Ishikawa (cell line): ENCODE measurements around the gene RGS6.

ENCODE experiments used
- CEBPB ChIP-seq: IDR thresholded peaks from 2 replicates; pipeline ENCODE4 v1.6.1; 2012
- CREB1 ChIP-seq: IDR thresholded peaks from 2 replicates; pipeline ENCODE4 v1.6.1; 2012; ENCODE audit warnings: low read depth
- EGR1 ChIP-seq: IDR thresholded peaks from 2 replicates; pipeline ENCODE4 v1.6.1; 2012
- EP300 ChIP-seq: IDR thresholded peaks from 2 replicates; pipeline ENCODE4 v1.6.1; 2012; ENCODE audit warnings: borderline replicate concordance
- FOXM1 ChIP-seq: IDR thresholded peaks from 2 replicates; pipeline ENCODE4 v1.6.1; 2012; ENCODE audit warnings: low read depth, borderline replicate concordance
- NFIC ChIP-seq: IDR thresholded peaks from 2 replicates; pipeline ENCODE4 v1.6.1; 2012
- RAD21 ChIP-seq: IDR thresholded peaks from 2 replicates; pipeline ENCODE4 v1.6.1; 2012; ENCODE audit warnings: low read depth
- REST ChIP-seq: IDR thresholded peaks from 2 replicates; pipeline ENCODE4 v1.6.1; 2012; ENCODE audit warnings: low read depth, mild to moderate bottlenecking
- TAF1 ChIP-seq: IDR thresholded peaks from 2 replicates; pipeline ENCODE4 v1.6.1; 2012; ENCODE audit warnings: low read depth, mild to moderate bottlenecking
- TCF12 ChIP-seq: IDR thresholded peaks from 2 replicates; pipeline ENCODE4 v1.6.1; 2012; ENCODE audit warnings: low read depth
- TEAD4 ChIP-seq: IDR thresholded peaks from 2 replicates; pipeline ENCODE4 v1.6.1; 2012
- YY1 ChIP-seq: IDR thresholded peaks from 2 replicates; pipeline ENCODE4 v1.6.1; 2012; ENCODE audit warnings: low read depth
- ZBTB7A ChIP-seq: IDR thresholded peaks from 2 replicates; pipeline ENCODE4 v1.6.1; 2012; ENCODE audit warnings: low read depth
- TF ChIP-seq, protein P1 (sequence below): IDR thresholded peaks from 2 replicates; pipeline ENCODE4 v1.6.1; 2012
- TF ChIP-seq, protein P2 (sequence below): IDR thresholded peaks from 2 replicates; pipeline ENCODE4 v1.6.1; 2012

Gene RGS6

GRCh38 chr14:72519543-72519942 lies 587.3 kb downstream of the RGS6 start:
- TF ChIP-seq, protein P1, sequence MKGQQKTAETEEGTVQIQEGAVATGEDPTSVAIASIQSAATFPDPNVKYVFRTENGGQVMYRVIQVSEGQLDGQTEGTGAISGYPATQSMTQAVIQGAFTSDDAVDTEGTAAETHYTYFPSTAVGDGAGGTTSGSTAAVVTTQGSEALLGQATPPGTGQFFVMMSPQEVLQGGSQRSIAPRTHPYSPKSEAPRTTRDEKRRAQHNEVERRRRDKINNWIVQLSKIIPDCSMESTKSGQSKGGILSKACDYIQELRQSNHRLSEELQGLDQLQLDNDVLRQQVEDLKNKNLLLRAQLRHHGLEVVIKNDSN, result no peak
- no peak for TF ChIP-seq FOXM1

- TF ChIP-seq, protein P2, sequence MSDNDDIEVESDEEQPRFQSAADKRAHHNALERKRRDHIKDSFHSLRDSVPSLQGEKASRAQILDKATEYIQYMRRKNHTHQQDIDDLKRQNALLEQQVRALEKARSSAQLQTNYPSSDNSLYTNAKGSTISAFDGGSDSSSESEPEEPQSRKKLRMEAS, result no peak
- no peak for TF ChIP-seq FOXM1
- TF ChIP-seq ZBTB7A, result no peak
- no peak for TF ChIP-seq REST
- no peak for TF ChIP-seq TEAD4
- TF ChIP-seq, protein P1, result no peak
- no peak for TF ChIP-seq CREB1
- TF ChIP-seq EGR1, result no peak
Measured at GRCh38 chr14:72521045-72521444, 588.8 kb downstream of the RGS6 start.

- no peak for TF ChIP-seq TAF1
- TF ChIP-seq, protein P1, result no peak
- TF ChIP-seq, protein P2, result no peak
- no peak for TF ChIP-seq YY1
- TF ChIP-seq EGR1, result no peak
- TF ChIP-seq CREB1, result no peak
- no peak for TF ChIP-seq CEBPB
- no peak for TF ChIP-seq EP300
- TF ChIP-seq RAD21, result no peak
- no peak for TF ChIP-seq TCF12
- no peak for TF ChIP-seq FOXM1
- no peak for TF ChIP-seq TEAD4
- TF ChIP-seq ZBTB7A, result no peak
- TF ChIP-seq REST, result no peak
- no peak for TF ChIP-seq NFIC
Measured at GRCh38 chr14:72521968-72522741, 589.9 kb downstream of the RGS6 start.

GRCh38 chr14:72522847-72523246 lies 590.6 kb downstream of the RGS6 start:
- TF ChIP-seq ZBTB7A, result no peak
- TF ChIP-seq YY1, result no peak
- TF ChIP-seq TAF1, result no peak
- TF ChIP-seq, protein P2, result no peak
- no peak for TF ChIP-seq CREB1
- TF ChIP-seq CEBPB, result no peak
- TF ChIP-seq, protein P1, result no peak
- no peak for TF ChIP-seq EGR1
- TF ChIP-seq NFIC, result no peak
- no peak for TF ChIP-seq TCF12
- no peak for TF ChIP-seq RAD21
- TF ChIP-seq EP300, result no peak
- no peak for TF ChIP-seq TEAD4
